HG03103 (cell line): ENCODE measurements around the gene NOB1.

ENCODE experiments used
- ATAC-seq: cut with Tn5 transposase; IDR thresholded peaks from one replicate; pipeline ENCODE4 v1.9.1; 2021; ENCODE audit warnings: low read depth; ENCODE audit not compliant: unreplicated experiment

Gene NOB1

DNA sequence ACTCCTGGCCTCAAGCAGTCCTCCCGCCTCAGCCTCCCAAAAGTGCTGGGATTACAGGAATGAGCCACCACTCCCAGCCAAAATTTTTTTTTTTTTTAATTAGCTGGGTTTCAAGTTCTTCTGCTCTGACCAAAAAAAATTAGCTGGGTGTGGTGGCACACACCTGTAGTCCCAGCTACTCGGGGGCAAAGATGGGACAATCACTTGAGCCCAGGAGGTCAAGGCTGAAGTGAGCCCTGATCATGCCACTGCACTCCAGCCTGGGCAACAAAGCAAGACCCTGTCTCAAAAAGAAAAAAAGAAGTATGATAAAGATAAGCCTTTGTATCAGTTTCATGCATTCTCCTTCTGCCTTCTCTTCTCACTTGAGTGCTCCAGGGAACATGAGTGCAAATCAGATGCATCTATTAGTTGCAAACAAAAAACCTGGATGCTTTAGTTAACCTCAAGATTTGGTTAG is 30.3 kb downstream of the NOB1 start:
- no peak for ATAC-seq

DNA sequence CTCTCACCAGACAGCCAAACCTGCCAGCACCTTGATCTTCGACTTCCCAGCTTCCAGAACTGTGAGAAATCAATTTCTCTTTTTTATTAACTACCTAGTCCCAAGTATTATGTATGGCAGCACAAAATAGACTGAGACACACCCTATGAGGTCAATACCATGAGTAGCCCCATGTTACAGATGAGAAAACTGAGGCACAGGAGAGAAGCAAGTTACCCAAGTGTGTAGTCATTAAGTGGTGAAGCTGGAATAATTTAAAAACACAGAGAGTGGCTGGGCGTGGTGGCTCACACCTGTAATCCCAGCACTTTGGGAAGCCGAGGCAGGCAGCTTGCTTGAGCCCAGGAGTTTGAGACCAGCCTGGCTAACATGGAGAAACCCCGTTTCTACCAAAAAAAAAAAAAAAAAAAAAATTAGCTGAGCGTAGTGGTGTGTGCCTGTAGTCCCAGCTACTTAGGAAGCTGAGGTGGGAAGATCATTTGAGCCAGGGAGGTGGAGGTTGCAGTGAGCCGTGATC is 33.2 kb downstream of the NOB1 start:
- ATAC-seq, result no peak

DNA sequence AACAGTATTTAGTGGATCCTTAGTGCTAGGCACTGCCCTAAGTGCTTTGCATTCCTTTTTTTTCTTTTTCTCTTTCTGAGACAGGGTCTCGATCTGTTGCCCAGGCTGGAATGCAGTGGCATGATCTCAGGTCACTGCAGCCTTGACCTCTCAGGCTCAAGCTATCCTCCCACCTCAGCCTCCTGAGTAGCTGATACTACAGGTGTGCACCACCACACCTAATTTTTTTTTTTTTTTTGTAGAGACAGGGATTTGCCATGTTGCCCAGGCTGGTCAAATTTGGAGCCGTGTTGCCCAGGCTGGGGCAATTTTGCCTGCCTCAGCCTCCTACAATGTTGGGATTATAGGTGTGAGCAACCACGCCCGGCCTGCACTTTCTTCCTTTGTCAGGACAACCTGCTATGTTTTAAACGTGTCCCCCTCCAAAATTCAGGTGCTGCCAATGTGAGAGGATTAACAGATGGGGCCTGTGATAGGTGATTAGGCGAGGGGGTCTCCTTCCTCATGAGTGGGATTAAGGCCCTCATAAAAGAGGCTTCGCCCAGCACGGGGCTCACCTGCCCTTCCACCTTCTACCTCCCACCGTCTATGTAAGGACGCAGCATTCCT is 33.8 kb downstream of the NOB1 start:
- ATAC-seq, result no peak

DNA sequence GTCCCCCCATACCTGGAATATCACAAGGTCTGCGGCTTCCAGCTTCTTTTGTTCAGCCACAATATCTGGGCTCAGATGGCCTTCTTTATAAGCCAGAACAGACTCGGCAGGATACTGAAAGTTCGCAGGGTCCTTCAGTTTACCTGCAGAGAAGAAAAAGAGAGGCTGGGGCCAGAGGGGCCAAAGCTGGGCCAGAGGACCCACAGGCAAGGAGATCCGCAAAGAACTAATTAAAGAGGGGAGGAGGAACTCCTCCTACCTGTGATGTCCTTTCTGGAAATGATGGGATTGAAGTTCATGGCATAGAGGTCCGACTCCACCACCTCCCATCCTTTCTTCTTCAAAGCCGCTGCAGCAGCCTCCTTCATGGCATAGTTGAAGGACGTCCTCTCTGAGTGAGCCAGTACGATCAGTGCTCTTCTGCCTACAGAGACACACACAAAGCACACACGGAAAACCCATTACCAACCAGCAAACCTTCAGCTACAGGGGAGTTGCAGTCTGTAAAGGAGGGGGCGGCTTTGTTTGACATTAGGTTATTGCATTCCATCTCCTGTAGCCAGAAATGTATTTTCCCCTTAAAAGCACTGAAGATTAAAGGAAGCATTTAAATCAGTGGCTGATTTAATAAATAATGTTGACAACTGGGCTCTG is 36.5 kb downstream of the NOB1 start:
- ATAC-seq, result no peak

DNA sequence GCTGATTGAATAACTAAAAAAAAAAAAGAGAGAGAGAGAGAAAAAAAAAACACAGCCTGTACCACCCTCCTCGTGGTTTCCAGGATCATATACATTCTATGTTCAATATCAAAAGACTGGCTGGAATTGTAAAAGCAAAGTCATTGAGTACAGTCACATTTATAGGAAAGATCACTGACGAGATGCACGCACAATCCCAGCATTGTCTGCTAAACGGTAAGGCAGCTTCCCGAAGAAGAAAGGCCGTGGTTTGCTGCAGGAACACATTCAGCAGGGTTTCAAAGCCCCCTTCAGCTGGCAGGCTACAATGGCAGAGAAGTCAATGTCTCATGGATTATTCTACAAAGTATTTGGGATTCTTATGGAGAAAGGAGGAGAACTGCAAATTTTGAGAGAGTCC is 37.7 kb downstream of the NOB1 start:
- ATAC-seq, result no peak

DNA sequence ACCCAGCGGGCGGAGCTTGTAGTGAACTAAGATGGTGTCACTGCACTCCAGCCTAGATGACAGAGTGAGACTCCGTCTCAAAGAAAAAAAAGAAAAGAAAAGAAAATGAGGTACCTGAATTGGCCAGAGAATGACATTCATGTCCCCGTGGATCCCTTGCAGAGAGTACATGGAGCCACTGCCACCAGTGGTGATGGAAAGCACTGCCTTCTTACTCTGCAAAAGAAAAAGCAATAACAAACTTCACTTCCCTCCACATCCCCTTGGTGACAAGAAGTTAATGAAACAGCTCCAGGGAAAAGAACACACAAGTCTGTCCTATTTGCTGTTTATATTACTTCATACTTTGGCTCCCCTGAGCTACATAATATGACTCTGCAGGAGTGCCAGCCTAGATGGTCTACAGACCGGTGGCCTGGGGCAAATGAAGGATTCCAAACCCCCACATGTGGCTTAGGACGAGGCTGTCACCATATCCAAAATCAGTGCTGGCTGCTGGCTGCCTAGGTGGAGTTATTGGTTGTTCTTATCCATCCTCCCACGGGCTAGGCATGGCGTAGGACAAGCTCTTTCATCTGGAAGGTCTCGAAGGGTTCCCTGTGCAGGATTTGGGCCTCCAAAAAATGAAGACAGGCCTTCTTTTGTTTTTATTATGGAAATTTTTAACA is 41.7 kb downstream of the NOB1 start:
- no peak for ATAC-seq

DNA sequence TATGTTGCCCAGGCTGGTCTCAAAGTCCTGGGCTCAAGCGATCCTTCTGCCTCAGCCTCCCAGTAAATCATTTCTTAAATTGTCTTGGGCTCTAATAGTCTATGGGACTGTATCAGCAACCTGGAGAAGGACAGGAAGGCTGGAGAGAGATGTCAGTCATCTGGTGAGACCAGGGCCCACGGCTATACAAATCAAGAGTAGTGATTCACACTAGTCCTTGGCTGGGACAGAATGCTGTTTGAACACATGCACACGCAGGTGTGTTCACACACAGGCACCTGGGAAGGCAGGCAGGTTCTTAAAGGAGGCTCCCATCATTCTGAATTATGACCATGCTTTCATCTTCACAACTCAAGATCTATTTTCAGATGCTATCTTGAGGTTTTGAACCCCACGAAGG is 42.4 kb downstream of the NOB1 start:
- no peak for ATAC-seq

DNA sequence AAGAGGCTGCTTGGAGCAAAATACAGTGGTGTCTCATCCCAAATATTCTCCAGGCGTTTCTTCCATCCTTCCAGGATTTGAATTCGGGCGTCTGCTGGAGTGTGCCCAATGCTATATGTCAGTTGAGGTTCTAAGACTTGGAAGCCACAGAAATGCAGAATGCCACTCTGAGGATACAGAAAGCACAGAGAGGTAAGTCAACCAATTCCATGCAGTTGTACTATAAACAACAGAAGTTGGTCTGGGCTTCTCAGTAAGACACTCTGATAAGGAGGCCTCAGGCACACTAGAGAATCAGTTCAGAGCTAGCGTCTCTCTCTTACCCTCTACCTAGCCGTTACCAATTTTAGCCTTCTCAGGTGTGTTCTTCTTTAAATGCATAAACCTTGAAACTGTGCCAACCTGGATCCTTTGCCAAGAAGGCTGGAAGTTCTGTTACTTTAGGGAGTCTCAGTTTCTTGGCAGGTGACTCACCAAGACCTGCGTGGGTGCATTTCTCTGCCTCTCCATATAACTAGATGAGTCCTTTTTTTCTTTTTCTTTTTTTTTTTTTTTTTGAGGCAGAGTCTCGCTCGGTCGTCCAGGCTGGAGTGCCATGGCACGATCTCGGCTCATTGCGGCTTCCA is 43.5 kb downstream of the NOB1 start:
- ATAC-seq, result no peak

DNA sequence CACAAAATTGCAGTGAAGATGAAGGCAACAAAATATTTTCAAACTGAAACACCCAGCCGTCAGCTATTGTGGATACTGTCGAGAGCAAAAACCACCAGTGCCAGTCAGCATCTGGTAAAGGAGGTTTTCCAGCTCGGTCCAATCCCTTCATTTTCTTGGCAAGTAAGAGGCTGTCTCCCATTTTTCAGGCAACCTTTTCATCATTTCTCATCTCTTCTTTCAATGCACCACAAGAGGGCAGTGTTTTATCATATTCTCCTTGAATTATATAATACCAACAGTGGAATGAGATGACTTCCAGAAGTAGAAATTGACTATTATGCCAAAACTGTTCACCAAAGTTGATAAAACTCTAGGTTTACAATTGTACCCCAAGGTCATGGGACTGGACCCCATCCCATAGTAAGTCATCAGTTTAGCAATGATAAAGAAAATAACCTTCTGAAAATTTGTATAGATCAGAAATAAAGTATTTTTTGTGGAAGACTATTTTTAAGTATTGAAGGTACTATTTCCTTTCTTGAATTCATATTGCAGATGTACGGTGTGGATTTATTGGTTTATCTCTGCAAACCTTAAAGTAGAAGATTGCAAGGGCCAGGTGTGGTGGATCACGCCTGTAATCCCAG is 45.2 kb downstream of the NOB1 start:
- ATAC-seq, result no peak

DNA sequence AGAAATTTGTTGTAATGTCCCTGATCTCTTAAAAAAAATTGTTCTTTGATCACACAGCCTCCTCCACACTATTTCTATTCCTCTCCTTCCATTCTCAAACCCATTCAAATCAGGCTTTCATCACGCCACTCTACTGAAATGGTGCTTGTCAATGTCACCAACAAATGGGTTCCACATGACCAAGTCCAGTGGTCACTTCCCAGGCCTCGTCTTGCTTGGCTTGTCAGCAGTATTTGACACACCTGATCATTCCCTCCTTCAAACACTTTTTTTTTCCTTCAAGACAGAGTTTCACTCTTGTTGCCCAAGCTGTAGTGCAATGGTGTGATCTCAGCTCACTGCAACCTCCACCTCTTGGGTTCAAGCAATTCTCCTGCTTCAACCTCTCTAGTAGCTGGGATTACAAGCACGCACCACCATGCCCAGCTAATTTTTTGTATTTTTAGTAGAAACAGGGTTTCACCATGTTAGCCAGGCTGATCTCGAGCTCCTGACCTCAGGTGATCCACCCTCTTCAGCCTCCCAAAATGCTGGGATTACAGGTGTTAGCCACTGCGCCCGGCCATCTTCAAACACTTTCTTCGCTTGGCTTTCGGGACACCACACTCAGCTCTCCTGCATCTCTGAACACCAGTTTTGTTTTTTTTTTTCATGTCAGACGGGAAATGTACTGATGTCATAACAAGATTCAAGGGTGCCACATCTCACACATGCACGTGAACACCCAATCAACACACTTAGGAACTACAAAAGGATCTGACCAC is 46.6 kb downstream of the NOB1 start:
- no peak for ATAC-seq

DNA sequence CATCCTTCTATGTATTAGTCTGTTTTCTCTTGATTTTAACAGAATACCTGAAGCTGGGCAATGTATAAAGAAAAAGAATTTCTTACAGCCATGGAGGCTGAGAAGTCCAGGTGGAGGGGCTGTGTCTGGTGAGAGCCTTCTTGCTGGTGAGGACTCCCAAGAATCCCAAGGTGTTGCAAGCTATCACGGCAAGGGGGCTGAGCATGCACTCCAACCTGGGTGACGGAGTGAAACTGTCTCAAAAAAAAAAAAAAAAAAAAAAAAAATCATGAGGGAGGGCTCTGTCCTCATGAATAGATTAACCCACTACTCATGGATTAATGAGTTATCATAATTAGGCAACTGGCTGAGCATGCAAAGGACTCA is 47.8 kb downstream of the NOB1 start:
- no peak for ATAC-seq

DNA sequence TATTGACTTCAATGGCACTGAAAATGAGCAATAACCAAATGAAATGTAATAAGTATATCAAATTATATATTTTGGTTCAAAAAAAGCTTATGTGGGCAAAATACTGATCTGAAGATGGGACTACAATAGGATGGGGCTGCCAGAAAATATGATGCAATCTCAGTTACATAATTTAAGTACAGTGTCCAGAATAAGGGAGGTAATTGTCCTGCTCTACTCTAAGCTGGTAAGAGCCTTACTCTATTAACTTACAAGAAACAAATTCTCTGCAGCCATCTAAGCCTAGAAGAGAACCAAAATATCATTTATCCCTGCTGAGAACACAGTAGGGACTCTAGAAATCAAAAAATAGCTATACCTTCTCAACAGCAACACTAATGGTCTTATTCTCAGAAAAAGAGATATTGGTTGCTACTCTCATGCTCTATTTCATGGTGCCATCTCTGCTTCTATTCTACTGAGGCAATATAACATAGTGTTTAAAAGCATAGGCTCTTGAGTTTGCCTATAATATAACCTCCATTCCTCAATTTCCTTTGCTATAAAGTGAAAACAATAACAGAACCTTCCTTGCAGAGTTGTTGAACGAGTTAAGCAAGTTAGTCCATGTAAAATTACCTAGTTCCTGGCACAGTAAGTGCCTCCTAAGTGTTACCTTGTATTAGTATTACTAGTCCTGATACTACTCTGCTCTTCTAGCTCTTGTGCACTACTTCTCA is 48.3 kb downstream of the NOB1 start:
- ATAC-seq, result no peak

DNA sequence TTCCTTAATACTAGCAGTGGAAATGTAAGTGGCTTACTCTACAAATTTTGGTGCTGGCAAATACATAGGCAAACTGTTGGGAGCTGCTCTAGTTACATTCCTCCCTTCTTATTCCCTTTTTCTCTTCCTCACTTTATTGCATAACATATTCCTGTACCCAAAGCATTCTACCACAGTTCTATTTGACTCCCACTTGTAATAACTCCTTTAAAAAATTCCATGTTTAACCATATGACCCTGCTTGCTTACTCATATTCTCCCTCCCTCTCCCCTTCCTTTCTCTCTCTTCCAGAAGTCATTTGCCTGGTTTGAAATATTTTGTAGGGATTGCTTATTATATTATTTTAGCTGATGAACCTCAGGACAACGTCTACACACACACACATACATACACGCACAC is 51.1 kb downstream of the NOB1 start:
- no peak for ATAC-seq

DNA sequence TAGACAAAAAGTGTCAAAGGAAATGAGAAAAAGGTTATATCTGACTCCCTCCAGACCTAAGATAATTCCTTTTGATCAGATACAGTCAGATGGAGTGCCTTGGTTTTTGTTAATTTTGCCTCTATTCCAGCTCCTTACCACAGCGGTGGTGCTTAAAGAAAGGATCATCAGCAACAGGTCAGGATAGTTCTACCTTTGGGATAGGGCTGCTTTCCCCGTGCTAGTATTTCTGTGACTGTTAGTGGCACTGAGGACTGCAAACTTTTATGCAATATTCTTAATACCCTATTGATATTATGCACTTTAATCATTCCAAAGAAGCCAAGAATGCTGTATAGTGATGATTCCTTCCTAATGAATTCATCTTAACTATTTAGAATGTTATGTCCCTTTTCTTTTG is 52.9 kb downstream of the NOB1 start:
- no peak for ATAC-seq

DNA sequence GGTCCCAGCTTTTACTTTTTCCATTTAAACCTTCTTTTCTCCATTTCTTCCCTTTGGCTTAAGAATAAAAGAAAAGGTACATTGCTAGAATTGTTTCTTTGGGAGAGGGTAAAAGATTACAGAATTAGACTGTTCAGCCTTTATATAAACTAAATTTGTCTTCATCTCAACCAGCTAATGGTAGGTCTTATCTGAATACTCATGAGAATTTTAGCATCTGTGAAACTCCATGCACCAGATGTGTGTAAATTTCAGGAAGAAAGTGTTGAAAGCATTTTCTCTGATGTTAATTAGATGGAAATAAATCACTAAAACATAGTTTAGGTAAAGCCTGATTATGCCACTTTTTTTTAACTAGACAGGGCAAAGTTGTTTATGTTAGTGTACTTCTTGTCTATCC is 53.3 kb downstream of the NOB1 start:
- ATAC-seq, result no peak

DNA sequence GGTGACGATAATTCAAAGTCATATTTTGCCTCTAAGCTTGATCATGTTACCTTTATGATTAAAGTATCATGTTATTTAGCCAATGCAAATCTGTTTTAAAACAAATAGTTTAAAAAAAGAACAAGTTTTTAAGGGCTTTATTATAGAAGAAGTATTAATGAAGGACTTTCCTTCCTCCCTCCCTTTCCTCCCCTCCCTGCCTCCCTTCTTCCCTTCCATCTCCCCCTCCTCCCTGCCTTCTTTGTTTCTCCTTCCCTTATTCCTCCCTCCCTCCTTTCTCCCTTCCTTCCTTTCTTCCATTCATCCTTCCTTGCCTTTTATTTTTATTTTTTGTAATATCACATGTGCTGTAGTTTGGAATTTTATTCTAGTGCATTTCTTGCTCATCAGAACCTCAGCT is 54.8 kb downstream of the NOB1 start:
- no peak for ATAC-seq

DNA sequence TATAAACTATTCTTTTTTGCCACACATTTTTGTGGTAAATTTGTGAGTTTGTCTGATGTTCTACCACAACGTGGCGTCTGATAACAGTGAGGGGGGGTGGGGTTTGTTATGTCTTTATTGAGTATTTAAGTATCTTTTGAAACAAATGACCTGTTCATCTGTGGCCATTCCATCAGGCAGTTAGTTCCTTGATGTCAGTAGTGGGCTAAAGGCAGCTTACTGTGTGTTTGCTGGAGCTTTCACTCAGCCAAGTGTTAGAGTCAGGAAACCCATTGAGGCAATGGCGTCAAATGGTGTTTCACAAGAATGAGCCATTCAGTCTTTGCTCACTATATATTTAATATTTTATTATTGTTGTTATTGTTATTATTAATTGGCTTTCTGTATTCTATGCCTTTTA is 56.3 kb downstream of the NOB1 start:
- ATAC-seq, result no peak

DNA sequence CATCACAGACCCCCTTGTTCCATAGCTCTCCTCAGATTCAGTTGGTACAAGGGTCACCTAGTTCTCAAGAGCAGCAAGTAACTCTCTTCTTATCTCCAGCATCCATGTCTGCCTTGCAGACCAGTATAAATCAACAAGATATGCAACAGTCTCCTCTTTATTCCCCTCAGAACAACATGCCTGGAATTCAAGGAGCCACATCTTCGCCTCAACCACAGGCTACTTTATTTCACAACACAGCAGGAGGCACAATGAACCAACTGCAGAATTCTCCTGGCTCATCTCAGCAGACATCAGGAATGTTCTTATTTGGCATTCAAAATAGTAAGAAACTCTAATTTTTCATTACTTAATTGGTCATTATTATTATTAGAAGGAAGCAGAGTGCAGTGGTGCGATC is 60.8 kb downstream of the NOB1 start:
- no peak for ATAC-seq

DNA sequence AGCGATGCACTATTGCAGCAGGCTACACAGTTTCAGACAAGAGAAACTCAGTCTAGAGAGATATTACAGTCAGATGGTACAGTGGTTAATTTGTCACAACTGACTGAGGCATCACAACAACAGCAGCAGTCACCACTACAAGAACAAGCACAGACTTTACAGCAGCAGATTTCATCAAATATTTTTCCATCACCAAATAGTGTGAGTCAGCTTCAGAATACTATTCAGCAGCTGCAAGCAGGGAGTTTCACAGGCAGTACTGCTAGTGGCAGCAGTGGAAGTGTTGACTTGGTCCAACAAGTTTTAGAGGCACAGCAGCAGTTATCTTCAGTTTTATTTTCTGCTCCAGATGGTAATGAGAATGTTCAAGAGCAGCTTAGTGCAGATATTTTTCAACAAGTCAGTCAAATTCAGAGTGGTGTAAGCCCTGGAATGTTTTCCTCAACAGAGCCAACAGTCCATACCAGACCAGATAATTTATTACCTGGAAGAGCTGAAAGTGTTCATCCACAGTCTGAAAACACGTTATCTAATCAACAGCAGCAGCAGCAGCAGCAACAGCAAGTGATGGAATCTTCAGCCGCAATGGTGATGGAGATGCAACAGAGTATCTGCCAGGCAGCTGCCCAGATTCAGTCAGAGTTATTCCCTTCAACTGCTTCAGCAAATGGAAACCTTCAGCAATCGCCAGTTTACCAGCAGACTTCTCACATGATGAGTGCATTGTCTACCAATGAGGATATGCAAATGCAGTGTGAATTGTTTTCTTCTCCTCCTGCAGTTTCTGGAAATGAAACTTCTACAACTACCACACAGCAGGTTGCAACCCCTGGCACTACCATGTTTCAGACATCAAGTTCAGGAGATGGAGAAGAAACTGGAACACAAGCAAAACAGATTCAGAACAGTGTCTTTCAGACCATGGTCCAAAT is 62.5 kb downstream of the NOB1 start:
- no peak for ATAC-seq
